HG02852 (cell line): Measurements from ENCODE around the gene FIGNL2.
"Not testable (repeated sequence)": the region's sequence is repeated elsewhere in the genome, so short reads cannot be mapped to it uniquely, and the experiment has no call there.

Source experiments
- ATAC-seq: cut with Tn5 transposase; IDR thresholded peaks from one replicate; pipeline ENCODE4 v1.9.1; 2021; ENCODE audit warnings: mild to moderate bottlenecking, moderate library complexity; ENCODE audit not compliant: unreplicated experiment

FIGNL2 gene, protein sequence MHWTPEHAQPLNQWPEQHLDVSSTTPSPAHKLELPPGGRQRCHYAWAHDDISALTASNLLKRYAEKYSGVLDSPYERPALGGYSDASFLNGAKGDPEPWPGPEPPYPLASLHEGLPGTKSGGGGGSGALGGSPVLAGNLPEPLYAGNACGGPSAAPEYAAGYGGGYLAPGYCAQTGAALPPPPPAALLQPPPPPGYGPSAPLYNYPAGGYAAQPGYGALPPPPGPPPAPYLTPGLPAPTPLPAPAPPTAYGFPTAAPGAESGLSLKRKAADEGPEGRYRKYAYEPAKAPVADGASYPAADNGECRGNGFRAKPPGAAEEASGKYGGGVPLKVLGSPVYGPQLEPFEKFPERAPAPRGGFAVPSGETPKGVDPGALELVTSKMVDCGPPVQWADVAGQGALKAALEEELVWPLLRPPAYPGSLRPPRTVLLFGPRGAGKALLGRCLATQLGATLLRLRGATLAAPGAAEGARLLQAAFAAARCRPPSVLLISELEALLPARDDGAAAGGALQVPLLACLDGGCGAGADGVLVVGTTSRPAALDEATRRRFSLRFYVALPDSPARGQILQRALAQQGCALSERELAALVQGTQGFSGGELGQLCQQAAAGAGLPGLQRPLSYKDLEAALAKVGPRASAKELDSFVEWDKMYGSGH

DNA sequence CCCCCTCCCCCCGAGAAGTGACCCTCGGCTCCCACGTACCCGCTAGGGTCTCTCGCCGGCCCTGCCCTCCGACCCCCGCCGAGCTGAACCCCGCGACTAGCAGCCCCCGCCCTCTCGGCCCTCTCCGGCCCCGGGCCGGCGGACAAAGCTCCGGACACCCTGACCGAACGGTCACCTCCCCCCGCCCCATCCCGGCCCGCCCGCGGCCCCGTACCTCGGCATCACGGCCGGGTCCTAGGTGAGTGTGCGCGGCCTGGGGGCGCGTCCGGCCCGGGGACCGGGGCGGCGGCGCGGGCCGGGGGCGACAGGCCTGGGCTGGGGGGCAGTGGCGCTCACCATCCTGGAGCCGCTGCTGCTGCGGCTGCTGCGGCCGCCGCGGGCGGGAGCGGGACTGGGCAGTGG, at the start of gene FIGNL2:
Gene FIGNL2, minus strand, starts transcription at position 393 of the 402 bp plus-strand sequence. CDS start 26,305 bp downstream, outside the sequence.
- ATAC-seq, result no peak

DNA sequence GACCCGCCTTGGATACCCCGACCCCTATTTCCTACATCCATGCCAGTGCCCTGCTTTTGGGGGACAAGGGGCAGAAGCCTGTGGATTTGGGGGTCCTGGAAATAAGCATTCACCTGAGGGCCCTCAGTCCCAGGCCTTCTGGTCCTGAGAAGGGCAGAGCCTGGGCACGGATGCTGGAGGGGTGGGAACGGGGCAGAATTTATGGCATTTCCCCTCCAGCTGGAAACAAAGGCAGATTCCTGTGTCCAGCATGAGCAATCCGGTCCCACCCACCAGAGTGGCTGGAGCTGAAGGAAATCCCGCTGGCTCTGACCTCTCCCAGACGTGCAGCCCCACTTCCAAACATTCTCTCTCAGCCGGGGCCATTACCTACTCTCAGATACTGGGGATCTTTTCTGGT, 48.7 kb upstream of the FIGNL2 start:
- ATAC-seq, result no peak

DNA sequence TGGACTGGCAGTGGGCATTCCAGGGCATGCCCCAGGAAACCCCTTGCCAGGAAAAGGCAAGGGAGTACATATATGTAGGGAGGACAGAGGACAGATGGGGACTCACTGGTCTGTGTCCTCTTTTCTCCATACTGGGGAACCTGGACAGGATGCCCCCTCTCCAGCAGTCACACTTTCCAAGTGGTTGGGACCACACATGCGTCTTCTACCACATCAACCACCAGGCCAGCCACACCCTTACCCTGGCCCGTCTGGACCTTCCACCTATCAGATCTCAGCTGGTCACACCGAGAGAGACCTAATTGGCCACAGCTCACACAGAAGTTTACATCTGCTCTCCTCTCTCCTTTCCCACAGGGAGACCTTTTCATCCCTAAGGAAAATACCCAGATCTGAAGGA, 47.7 kb upstream of the FIGNL2 start:
- ATAC-seq, result no peak

DNA sequence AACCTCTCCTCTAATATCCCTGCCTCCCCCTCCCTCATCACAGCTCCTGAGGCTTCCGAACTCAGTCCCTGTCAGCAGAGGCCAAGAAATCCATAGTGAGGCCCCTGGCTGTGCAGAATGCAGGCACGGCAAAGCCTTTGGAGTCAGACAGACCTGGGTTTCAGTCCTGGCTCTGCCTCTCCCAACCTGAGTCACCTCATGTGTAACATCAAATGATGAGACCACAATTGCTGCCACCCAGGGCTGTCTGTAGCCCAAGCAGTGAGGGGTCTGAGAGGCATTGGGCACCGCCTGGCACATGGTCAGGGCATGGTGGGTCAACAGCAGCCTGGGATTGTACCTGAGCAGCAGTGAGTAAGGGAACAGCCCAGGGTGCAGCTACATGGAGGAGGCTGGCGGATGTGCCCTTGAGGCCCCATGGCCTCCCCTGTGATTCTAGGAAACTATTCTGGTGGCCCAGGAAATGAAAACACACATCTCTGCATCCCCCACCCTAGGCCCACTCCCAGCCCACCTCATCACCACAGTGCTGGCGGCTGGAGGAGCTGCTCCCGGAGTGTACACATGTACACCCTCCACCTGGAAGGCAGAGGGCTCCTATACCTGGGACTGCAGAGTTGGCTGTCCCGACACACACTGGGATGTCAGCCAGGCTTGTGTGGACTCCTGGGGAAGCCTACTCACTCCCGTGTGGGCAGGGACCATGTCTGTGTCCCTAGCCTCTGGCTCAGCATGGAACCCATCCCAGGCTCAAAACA, 47.0 kb upstream of the FIGNL2 start:
- no peak for ATAC-seq

DNA sequence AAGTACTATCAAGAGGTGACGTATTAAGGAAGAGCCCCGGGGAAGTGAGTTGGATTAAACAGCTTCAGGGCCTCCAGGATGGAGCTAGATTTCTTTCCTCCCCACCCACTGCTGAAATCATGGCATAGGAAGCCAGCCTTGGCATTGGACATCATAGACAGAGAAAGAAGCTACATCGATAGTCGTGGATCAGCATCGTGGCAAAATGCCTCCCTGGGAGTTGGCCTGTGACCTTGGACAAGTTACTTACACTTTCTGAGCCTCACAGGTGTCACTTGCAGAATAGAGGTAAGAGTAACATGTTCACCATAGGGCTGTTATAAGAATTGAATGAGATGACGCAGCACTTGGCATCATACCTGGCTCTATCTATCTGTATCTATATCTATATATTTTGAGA, 45.3 kb upstream of the FIGNL2 start:
- no peak for ATAC-seq

DNA sequence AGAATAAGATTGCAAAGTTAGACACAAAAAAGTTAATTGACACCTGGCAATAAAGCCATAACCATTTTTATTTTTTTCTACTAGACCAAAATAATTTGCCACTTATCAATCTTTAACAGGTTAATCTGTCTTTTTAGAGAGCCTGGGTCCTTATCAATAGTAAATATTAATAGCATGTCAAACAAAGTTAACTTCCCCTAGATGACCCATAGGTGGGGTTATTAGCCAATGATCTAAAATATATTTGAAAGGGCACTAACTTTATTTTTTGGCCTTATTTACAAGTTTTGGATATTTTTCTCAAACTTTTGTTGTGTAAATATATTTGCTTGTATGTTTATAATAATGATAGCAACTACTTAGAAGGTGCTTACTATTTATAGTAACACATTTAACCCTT, 43.3 kb upstream of the FIGNL2 start:
- ATAC-seq, result no peak

DNA sequence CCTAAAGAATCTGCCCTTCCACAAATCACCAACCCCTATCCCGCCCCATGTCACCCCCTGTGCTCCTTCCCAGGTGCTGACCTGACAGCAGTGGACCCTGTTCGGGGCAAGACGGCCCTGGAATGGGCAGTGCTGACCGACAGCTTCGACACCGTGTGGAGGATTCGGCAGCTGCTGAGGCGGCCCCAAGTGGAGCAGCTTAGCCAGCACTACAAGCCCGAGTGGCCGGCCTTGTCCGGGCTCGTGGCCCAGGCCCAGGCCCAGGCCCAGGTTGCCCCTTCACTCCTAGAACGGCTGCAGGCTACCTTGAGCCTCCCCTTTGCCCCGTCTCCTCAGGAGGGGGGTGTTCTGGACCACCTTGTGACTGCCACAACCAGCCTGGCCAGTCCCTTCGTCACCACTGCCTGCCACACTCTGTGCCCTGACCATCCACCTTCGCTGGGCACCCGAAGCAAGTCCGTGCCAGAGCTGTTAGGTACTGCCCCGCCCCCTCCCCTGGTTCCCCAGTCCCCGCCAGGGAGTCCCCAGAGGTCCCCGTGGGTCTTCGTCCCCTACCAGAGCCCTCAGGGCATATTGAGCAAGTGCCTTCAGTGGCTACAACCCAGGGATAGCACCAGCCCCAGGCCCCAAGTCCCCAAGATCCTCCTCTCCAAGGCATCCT, 42.1 kb upstream of the FIGNL2 start:
- no peak for ATAC-seq

DNA sequence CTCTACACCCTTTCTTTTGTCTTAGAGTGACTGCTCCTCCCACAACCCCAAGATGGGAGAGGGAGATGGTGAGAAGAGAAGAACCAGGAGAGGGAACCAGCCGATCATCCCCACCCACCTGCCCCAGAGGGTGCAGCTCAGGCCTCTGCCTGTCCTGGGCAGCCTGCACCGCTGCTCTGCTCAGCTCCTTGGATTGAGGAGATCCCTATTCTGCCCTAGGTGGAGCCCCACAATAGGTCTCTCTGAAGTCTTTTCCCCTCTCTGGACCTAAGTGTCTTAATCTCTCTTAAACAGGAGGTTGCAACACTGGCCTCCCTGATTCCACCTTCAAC, 41.6 kb upstream of the FIGNL2 start:
- ATAC-seq, result no peak

DNA sequence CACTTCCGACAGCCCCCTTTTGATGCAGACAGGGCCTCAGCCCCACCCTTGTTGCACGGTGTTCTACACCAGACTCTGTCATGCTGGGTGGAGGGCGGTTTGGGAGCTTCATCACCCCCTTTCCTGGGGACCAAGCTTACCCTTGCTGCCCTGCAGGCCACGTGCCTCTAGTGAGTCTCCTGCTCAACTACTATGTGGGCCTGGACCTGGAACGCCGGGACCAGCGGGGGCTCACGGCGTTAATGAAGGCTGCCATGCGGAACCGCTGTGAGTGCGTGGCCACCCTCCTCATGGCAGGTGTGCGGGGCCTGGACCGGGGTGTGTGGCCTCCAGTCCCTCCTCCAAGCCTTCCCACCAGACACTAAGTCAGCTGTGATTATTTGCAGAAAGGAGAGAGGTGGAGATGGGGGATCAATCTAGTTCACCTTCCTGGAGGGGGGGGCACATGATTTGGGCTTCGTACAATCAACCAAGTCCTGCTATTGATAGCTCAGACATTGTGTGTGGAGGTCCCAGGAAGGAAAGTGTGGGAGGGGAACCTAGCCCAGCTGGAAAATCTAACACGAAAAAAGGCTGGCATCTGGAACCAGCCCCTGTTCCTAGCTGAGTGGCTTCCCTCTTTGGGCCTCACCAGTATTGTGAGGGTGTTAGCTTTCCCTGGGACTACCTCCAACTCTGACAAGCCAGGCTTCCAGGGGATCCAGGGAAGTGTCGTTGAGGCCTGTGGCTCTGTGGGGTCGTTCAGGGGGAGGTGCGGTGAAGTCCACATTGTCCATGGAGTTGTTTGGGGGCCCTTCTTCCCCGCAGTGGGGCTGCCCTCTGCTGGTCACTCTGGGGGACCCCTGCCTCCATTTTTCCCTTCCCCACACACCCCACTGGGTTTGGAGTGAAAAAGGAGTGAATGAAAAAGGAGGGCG, 41.0 kb upstream of the FIGNL2 start:
- no peak for ATAC-seq

DNA sequence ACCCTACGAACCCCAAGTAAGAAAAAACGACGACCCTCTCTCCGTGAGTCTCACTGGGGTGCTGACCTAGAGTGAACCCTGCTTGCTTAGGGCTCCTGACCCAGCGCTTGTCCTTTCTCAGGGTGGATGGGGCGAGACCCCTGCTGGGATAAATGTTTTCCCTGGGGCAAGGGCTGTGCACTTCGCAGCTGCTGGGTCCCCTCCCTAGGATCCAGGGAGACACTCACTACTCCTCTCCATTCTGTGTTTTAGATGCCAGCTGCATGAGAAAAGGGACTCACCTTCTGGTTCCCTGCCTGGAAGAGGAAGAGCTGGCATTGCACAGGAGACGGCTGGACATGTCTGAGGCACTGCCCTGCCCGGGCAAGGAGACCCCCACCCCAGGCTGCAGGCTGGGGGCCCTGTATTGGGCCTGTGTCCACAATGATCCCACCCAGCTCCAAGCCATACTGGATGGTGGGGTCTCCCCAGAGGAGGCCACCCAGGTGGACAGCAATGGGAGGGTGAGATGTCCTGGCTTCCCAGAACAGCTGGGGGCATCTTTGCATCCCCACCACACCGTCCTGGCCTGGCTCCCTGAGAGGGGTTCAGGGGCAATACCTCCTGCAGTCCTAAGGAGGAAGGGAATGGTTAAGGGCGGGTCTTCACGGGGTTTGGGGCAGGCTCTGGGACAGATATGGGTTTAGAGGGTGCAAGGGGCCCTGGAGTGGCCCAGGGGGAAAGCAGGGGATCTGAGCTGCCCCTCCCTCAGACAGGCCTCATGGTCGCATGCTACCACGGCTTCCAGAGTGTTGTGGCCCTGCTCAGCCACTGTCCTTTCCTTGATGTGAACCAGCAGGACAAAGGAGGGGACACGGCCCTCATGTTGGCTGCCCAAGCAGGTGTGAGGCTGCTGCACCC, 40.0 kb upstream of the FIGNL2 start:
- ATAC-seq, result no peak

DNA sequence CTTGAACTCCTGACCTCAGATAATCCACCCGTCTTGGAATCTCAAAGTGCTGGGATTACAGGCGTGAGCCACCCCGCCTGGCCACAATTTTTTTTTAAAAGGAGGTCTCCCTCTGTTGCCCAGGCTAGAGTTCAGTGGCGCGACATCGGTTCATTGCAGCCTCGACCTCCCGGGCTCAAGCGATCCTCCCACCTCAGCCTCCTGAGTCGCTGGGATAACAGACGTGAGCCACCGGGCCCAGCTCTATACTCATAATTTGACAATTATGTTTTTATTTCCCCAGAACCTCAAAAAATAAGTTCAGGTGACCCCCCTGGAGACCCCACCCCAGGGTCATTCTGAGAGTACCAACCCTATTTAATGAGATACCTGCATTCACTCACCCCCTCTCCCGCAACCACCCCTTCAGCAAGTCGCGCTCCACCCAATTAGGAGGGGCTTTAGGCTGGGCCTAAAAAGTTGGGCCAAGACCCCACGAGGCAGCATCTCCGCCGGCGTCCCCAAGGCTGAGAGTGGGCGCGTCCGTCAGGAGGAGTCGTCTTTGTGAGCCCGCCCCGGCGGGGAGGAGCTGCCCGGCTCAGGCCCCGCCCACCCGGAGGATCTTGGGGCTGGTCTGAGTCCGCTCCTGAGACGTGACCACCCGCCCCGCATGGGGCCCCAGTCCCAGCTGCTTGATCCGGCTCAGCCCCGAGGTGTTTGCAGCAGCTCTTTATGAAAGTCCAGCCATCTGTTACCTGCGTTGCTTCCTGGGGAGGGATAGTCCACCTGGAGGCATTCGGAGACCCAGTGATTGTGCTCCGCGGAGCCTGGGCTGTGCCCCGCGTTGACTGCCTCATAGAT, 39.2 kb upstream of the FIGNL2 start, which contains the start of gene ANKRD33:
Gene ANKRD33, plus strand, starts transcription at position 628 of the 840 bp plus-strand sequence. Its CDS starts 84 bp downstream, at position 712.
- ATAC-seq, result no peak

DNA sequence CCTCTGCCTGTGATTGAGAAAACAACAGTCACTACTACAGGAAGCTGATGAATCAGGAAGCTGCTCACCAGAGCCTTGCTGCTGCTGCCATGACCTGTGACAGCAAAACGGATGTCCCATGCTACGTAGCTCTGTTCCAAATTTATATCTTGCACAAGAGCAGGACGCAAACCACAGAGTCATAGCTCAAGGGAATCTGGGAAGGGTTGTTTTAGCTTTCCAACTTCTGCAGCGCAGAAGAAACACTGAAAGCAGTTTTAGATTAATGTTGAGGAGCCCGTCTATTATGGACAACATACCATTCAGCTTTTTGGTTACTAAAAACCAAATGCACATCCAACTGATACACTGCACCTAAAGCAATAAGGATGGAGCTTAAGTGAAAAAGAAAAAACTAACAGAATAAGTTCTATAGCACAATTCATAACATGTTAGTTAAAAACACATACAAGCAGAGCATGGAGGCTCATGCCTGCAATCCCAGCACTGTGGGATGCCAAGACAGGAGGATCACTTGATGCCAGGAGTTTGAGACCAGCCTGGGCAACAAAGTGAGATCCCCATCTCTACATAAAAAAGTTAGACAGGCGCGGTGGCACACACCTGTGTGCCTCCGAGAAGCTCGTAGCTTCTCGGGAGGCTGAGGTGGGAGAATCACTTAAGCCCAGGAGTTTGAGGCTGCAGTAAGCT, 37.6 kb upstream of the FIGNL2 start:
- no peak for ATAC-seq

DNA sequence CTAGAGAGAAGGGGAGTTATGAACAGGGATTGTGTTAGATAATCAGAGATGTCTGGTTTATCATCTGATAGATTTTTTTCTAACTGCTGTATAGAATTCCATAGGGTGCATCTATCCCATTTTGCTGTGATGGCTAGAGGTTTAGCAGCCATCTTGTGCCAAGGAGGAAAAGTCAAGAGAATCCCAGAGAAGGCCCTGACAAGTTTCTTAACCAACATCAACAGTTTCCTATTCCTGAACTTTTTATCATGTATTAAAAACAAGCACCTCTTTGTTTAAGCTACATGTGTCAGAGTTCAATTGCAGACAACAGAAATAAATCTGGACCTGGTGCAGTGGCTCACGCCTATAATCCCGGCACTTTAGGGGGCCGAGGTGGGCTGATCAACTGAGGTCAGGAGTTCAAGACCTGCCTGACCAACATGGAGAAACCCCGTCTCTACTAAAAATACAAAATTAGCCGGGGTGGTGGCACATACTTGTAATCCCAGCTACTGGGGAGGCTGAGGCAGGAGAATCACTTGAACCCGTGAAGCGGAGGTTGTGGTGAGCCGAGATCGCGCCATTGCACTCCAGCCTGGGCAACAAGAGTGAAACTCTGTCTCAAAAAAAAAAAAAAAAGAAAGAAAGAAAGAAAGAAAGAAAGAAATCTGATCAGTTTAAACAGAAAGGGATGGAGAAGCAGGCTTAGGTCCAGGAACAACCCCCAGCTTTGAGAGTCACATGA, 36.9 kb upstream of the FIGNL2 start:
- ATAC-seq, result not testable (repeated sequence)

DNA sequence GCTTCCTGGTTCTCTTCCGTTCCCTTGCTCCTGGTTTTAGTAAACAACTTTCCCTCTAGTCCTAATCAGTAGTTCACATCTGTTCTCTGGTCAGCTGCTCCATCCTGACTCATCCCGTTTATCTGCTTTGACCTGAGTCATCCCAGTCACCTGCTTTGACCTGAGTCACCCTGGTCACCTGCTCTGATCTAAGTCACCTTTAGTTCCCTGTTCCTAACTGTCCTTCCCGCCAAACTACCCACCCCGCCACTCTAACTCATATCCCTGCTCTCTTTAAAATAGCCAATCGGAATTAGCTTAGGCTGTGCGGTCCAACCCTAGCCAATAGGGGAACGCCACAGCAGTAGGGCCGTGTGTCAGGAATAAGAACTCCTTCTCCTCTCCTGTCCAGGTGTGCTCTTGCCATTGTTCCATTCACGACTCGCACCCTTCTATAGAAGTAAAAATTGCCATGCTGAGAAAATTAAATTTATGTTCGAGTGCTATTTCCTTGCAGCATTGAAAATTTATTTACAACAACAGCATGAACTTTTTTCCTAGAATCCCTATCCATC, 36.2 kb upstream of the FIGNL2 start:
- ATAC-seq, result no peak

DNA sequence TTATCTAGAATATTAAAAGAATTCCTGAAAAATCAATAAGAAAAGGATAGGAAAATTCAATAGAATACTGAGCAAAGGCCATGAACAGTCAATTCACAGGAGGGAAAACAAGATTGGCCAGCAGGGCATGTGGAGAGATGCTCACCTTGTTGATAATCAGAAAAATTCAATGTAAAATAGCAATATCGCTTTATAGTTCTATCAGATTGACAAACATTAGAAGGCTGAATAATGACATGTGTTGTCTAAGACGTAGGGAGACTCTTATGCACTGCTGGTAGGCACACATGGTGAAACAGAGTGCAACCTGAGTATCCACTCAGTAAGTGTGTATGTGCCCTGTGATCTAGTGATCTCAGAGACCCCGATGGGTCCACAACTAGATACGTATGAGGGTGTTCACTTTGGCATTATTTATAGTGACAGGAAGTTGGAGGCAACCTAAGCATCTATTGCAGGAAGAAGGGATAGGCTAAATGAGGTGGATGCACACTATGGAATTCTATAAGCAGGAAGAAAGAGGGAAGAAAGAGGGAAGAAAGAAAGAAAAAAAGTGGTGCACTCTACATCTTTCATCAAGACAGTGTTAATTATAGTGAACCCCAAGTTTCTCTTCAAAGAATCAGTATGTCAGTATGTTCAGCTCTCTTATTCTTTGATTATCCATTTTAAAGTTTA, 35.6 kb upstream of the FIGNL2 start:
- ATAC-seq, result no peak

DNA sequence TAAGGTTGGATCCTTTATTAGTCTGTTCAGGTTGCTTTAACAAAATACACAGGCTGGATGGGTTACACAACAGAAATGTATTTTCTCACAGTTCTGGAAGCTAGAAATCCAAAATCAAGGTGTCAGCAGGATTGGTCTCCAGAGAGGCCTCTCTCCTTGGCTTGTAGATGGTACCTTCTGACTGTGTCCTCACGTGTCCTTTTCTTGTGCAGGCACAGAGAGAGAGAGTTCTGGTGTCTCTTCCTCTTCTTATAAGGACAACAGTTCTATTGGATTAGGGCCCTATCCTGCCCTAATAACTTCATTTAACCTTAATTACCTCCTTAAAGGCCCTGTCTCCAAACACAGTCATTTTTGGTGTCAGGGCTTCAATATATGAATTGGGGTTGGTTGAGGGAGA, 34.8 kb upstream of the FIGNL2 start:
- ATAC-seq, result no peak
